H1 (cell line): ENCODE data around the gene INHBC. TPM values are rescaled to one million over a fixed set of nuclear protein-coding genes. Genes with fewer than 3 reads are reported as not detected.

Experiments used
- CTCF ChIA-PET: fragments of 300-600 bp; sonication (Branson Sonifier 250); formaldehyde crosslinking; loops from one replicate; lab custom pipeline; 2021; ENCODE audit not compliant: partially characterized antibody; lab: Charles Lee
- POLR2A ChIA-PET: fragments of 300-600 bp; sonication (Branson Sonifier 250); formaldehyde crosslinking; loops from one replicate; lab custom pipeline; 2021; ENCODE audit warnings: inconsistent platforms; ENCODE audit not compliant: partially characterized antibody; lab: Charles Lee
- DNase-seq, 2 experiments: peaks; one replicate each; pipeline versions ENCODE4 v3.0.0 to v3.0.0-alpha.2; 2010 to 2022; ENCODE audit warnings: low spot score in 2 of 2, low read depth in 1 of 2, mixed read lengths in 1 of 2
- FAIRE-seq: peaks from 2 replicates; lab custom pipeline; 2011; peaks lifted over from hg19 to GRCh38; lab: Jason Lieb, UNC
- H2AFZ ChIP-seq: 2 replicates; pipeline ENCODE4 v1.8.1; 2012; ENCODE audit warnings: low read length, inconsistent platforms
- H2AK5ac ChIP-seq: 2 replicates; pipeline ENCODE4 v1.6.1; 2013; ENCODE audit warnings: low read depth, low read length
- H2BK120ac ChIP-seq: replicated peaks from 2 replicates; pipeline ENCODE3; 2013; ENCODE audit warnings: low read depth, low read length, inconsistent platforms
- H2BK12ac ChIP-seq: 2 replicates; pipeline ENCODE4 v1.6.1; 2013; ENCODE audit warnings: low read depth, low read length
- H2BK15ac ChIP-seq: 2 replicates; pipeline ENCODE4 v1.6.1; 2013; ENCODE audit warnings: low read length
- H2BK20ac ChIP-seq: 2 replicates; pipeline ENCODE4 v1.6.1; 2013; ENCODE audit warnings: low read length
- H2BK5ac ChIP-seq: 2 replicates; pipeline ENCODE4 v1.6.1; 2013; ENCODE audit warnings: low read depth, low read length
- H3K14ac ChIP-seq: 2 replicates; pipeline ENCODE4 v1.6.1; 2013; ENCODE audit warnings: inconsistent platforms; ENCODE audit not compliant: insufficient read length
- H3K18ac ChIP-seq: 2 replicates; pipeline ENCODE4 v1.6.1; 2013; ENCODE audit warnings: low read length; ENCODE audit errors: extremely low read depth
- H3K23ac ChIP-seq: 2 replicates; pipeline ENCODE4 v1.6.1; 2013; ENCODE audit warnings: inconsistent platforms; ENCODE audit not compliant: insufficient read length
- H3K23me2 ChIP-seq: 2 replicates; pipeline ENCODE4 v1.6.1; 2013; ENCODE audit warnings: low read depth, low read length
- H3K27ac ChIP-seq: 2 replicates; pipeline ENCODE4 v1.6.1; 2011; ENCODE audit warnings: low read depth, low read length, inconsistent platforms
- H3K27me3 ChIP-seq, 4 experiments: replicated peaks in 1 of 4; 1 replicate in 1 of 4; 2 replicates in 3 of 4; pipeline versions ENCODE4 v1.6.1 to v1.8.1; 2011 to 2013; ENCODE audit warnings: low read length in 3 of 4, mild to moderate bottlenecking in 3 of 4, inconsistent platforms in 2 of 4, mixed read lengths in 2 of 4, moderate library complexity in 1 of 4; ENCODE audit not compliant: control insufficient read depth in 3 of 4, insufficient read depth in 3 of 4; ENCODE audit errors: extremely low read depth in 1 of 4
- H3K36me3 ChIP-seq, 4 experiments: 2 replicates each; pipeline versions ENCODE4 v1.6.1 to v1.8.1; 2011 to 2013; ENCODE audit warnings: mild to moderate bottlenecking in 4 of 4, low read length in 3 of 4, moderate library complexity in 2 of 4, control low read depth in 1 of 4, inconsistent platforms in 1 of 4; ENCODE audit not compliant: insufficient read depth in 4 of 4, control insufficient read depth in 2 of 4
- H3K4ac ChIP-seq: replicated peaks from 2 replicates; pipeline ENCODE3; 2013; ENCODE audit warnings: low read length, low read depth, mixed read lengths, inconsistent platforms; ENCODE audit not compliant: insufficient read length
- H3K4me1 ChIP-seq, 4 experiments: replicated peaks in 1 of 4; 1 replicate in 1 of 4; 2 replicates in 3 of 4; pipeline versions ENCODE4 v1.6.1 to v1.8.1; 2011 to 2013; ENCODE audit warnings: low read length in 3 of 4, inconsistent platforms in 2 of 4, mixed read lengths in 1 of 4; ENCODE audit not compliant: insufficient read depth in 4 of 4, control insufficient read depth in 3 of 4
- H3K4me2 ChIP-seq, 2 experiments: 2 replicates each; pipeline versions ENCODE4 v1.6.1 to v1.8.1; 2011 to 2013; ENCODE audit warnings: low read depth in 2 of 2, low read length in 2 of 2, control low read depth in 1 of 2, inconsistent platforms in 1 of 2, mild to moderate bottlenecking in 1 of 2; ENCODE audit not compliant: insufficient read depth in 1 of 2
- H3K4me3 ChIP-seq, 4 experiments: fragments of 200-600, 300-600 bp in 1 of 4; sonication (generic), shearing (Covaris generic), sonication (Bioruptor Twin) in 1 of 4; 2 replicates each; pipeline versions ENCODE4 v1.5.1 to v1.8.1; 2011 to 2016; ENCODE audit warnings: low read length in 4 of 4, low read depth in 3 of 4, control low read depth in 2 of 4, inconsistent platforms in 2 of 4, mild to moderate bottlenecking in 2 of 4, mixed read lengths in 1 of 4, moderate library complexity in 1 of 4; ENCODE audit not compliant: insufficient read depth in 2 of 4; ENCODE audit errors: extremely low read depth in 1 of 4
- H3K56ac ChIP-seq: replicated peaks from 2 replicates; pipeline ENCODE3; 2013; ENCODE audit warnings: low read depth, mild to moderate bottlenecking, mixed read lengths, low read length, inconsistent platforms; ENCODE audit not compliant: insufficient read length
- H3K79me1 ChIP-seq: 2 replicates; pipeline ENCODE4 v1.6.1; 2013; ENCODE audit warnings: low read depth, low read length, control low read depth
- H3K79me2 ChIP-seq, 2 experiments: 2 replicates each; pipeline versions ENCODE4 v1.6.1 to v1.8.1; 2012 to 2013; ENCODE audit warnings: low read length in 2 of 2, mild to moderate bottlenecking in 2 of 2, inconsistent platforms in 1 of 2; ENCODE audit not compliant: insufficient read depth in 2 of 2, control insufficient read depth in 1 of 2
- H3K9ac ChIP-seq, 4 experiments: replicated peaks in 1 of 4; 1 replicate in 1 of 4; 2 replicates in 3 of 4; pipeline versions ENCODE4 v1.6.1 to v1.8.1; 2011 to 2013; ENCODE audit warnings: low read depth in 3 of 4, low read length in 3 of 4, control low read depth in 2 of 4, mild to moderate bottlenecking in 2 of 4, moderate library complexity in 2 of 4, inconsistent platforms in 1 of 4; ENCODE audit errors: extremely low read depth in 1 of 4
- H3K9me3 ChIP-seq, 2 experiments: 2 replicates each; pipeline versions ENCODE4 v1.6.1 to v1.8.1; 2012 to 2013; ENCODE audit warnings: mild to moderate bottlenecking in 2 of 2, moderate library complexity in 2 of 2, control low read depth in 1 of 2, inconsistent platforms in 1 of 2, low read depth in 1 of 2, low read length in 1 of 2, mixed read lengths in 1 of 2; ENCODE audit not compliant: insufficient read depth in 2 of 2
- H4K20me1 ChIP-seq, 2 experiments: replicated peaks in 1 of 2; 2 replicates each; pipeline versions ENCODE3 to v1.8.1; 2011 to 2013; ENCODE audit warnings: inconsistent platforms in 2 of 2, low read length in 2 of 2, mild to moderate bottlenecking in 1 of 2; ENCODE audit not compliant: insufficient read depth in 2 of 2, control insufficient read depth in 1 of 2
- H4K5ac ChIP-seq: 2 replicates; pipeline ENCODE4 v1.6.1; 2013; ENCODE audit warnings: low read length, low read depth, mixed read lengths, inconsistent platforms; ENCODE audit not compliant: insufficient read length
- H4K8ac ChIP-seq: 2 replicates; pipeline ENCODE4 v1.8.0; 2013; ENCODE audit warnings: mild to moderate bottlenecking, moderate library complexity, low read length, inconsistent platforms; ENCODE audit not compliant: insufficient read depth; ENCODE audit errors: extremely low read depth
- H4K91ac ChIP-seq: replicated peaks from 2 replicates; pipeline ENCODE3; 2013; ENCODE audit warnings: low read length, mixed read lengths, inconsistent platforms; ENCODE audit not compliant: insufficient read length
- ATF3 ChIP-seq: IDR thresholded peaks from 2 replicates; pipeline ENCODE4 v1.6.1; 2011; ENCODE audit warnings: low read depth, mild to moderate bottlenecking, low read length; ENCODE audit not compliant: insufficient read depth
- CTCF ChIP-seq, 3 experiments: IDR thresholded peaks; 1 replicate in 2 of 3; 2 replicates in 1 of 3; pipeline versions ENCODE4 v1.5.1 to v1.6.1; 2011; ENCODE audit warnings: low read length in 3 of 3, mild to moderate bottlenecking in 3 of 3, inconsistent platforms in 2 of 3, low read depth in 1 of 3, moderate library complexity in 1 of 3; ENCODE audit not compliant: insufficient read depth in 1 of 3; ENCODE audit errors: control extremely low read depth in 1 of 3
- EZH2 ChIP-seq: fragments of 200-600 bp; sonication (generic); IDR thresholded peaks from 2 replicates; pipeline ENCODE4 v1.7.1; 2012; ENCODE audit warnings: low read depth, mild to moderate bottlenecking, moderate library complexity, low read length, inconsistent platforms; ENCODE audit not compliant: severe bottlenecking
- JUN ChIP-seq: IDR thresholded peaks from 2 replicates; pipeline ENCODE4 v1.6.1; 2011; ENCODE audit warnings: low read depth, mild to moderate bottlenecking, improper control_type of control experiment, low read length
- JUND ChIP-seq: IDR thresholded peaks from 2 replicates; pipeline ENCODE4 v1.6.1; 2011; ENCODE audit warnings: mild to moderate bottlenecking, improper control_type of control experiment, low read length
- MAX ChIP-seq: IDR thresholded peaks from 2 replicates; pipeline ENCODE4 v1.6.1; 2012; ENCODE audit warnings: inconsistent platforms
- POLR2AphosphoS5 ChIP-seq: IDR thresholded peaks from 2 replicates; pipeline ENCODE4 v1.6.1; 2011; ENCODE audit warnings: low read depth, low read length
- TAF1 ChIP-seq: IDR thresholded peaks from 2 replicates; pipeline ENCODE4 v1.6.1; 2011; ENCODE audit warnings: mild to moderate bottlenecking, low read depth, low read length
- ZNF274 ChIP-seq: IDR thresholded peaks from 2 replicates; pipeline ENCODE4 v1.7.0; 2012; ENCODE audit warnings: low read length, borderline replicate concordance; ENCODE audit errors: extremely low read depth
- WGBS, 2 experiments: shearing (Covaris generic) in 1 of 2; methylation state at CpG; one replicate each; pipeline versions ENCODE4 v1.1.6 to v1.1.7; 2013 to 2015; ENCODE audit warnings: low lambda C conversion rate in 2 of 2, mixed read lengths in 2 of 2, inconsistent platforms in 1 of 2, low coverage in 1 of 2, missing lambda C conversion rate in 1 of 2; ENCODE audit not compliant: insufficient replicate concordance in 2 of 2, insufficient coverage in 1 of 2, insufficient read length in 1 of 2; ENCODE audit errors: extremely low coverage in 1 of 2, missing lambda C conversion rate in 1 of 2; 5-methylcytosine and 5-hydroxymethylcytosine counted together
- polyA plus RNA-seq, 7 experiments: library from polyadenylated mRNA; depleted of rRNA in 3 of 7; stranded (reverse) in 5 of 7; unstranded in 2 of 7; fragments of >200 nt in 5 of 7; fragments of 200-250 nt in 2 of 7; gene quantifications; 1 replicate in 5 of 7; 2 replicates in 1 of 7; 4 replicates in 1 of 7; pipeline versions ENCODE4 v1.2.1 to v1.2.3, GENCODE V29; 2011 to 2013; ENCODE audit warnings: missing spikeins in 2 of 7, mixed read lengths in 2 of 7
- total RNA-seq: library from RNA; stranded (reverse); fragmentation: NEBNext Ultra II Directional; extraction: Animal tissue kit (Norgen Biotek cat#: 25700); gene quantifications from 2 replicates; pipeline ENCODE4 v1.2.1, GENCODE V29; 2021

The INHBC gene
- total and polyA plus RNA-seq, 2 of the 8 experiments (the other 6 are each of a cell fraction or from before 2014, with no cell fraction given), result 0.15 TPM; not detected in 1

DNA sequence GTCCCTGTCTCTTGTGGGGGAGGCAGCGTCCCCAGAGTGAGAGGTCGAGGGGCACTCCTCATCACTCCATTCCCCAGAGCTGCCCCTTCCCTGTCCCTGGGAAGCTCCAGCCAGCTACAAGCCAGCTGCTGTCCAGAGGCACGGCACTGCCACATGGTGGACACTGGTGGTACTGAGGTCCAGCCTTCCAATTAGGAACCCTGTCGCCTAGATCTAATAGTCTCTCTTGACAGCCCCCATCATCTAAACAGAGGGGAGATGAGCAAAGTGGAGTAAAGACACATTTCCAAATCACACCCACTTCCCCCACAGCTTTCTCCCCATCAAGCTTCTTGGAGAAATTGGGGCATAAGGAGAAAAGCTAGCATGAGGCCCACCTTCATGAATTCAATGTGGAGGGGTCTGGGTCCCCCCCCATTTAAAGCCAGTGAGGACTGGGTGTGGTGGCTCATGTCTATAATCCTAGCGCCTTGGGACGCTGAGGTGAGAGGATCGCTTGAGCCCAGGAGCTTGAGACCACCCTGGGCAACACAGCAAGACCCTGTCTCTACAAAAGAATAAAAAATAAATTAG is 18.4 kb downstream of the INHBC start:
- no peaks in the 10 kb centered on the region for H3K27me3 ChIP-seq
- H4K91ac ChIP-seq, result no peak overlapping the region
- 0 out of 2 replicates have a peak overlapping the region, but pooled peaks have one; percentile 35 for H4K8ac ChIP-seq
- ChIA-PET CTCF (interaction anchor here (0.8 to 18.5 kb wide), 57 partner anchors 8 to 1324 kb away, joined by 3 to 478 read pairs (median 7); partner anchors contain the start of genes ARHGAP9, INHBC, MARS1 and SHMT2), POLR2A (interaction anchor here (0.6 to 11.2 kb wide), 21 partner anchors 8 to 229 kb away, joined by 3 to 168 read pairs (median 4); partner anchors contain the start of genes INHBC, R3HDM2, SHMT2 and STAC3)
- H4K5ac ChIP-seq, result no peak overlapping the region
- 39% methylated on average over 7 of the region's 7 CpGs; no CpG with 5 or more reads in 1 of the 2 experiments for WGBS, 2 experiments
- no peak overlapping the region for H2BK5ac ChIP-seq
- H3K4me1 ChIP-seq, result peaks cover 0 to 28% (median 19%) of the 10 kb centered on the region in 4 experiments; a peak in 6 of 7 replicates
- H3K4ac ChIP-seq, result no peak overlapping the region
- no peak overlapping the region for H2BK120ac ChIP-seq
- H2BK20ac ChIP-seq, result no peak overlapping the region
- peaks cover 9% of the 10 kb centered on the region for H3K23me2 ChIP-seq
- H2BK12ac ChIP-seq, result peak overlapping the region; percentile 64; the same call in 1 of the 2 replicates
- H3K9ac ChIP-seq, result no peak overlapping the region
- DNase-seq (peak in 1 of 2 experiments; percentile 94), FAIRE-seq (peak; percentile 58)
- no peaks in the 10 kb centered on the region for H3K79me1 ChIP-seq
- no peak overlapping the region; the same call in 1 of the 2 replicates for H2BK15ac ChIP-seq
- no peak overlapping the region for H3K4me3 ChIP-seq
- H3K9me3 ChIP-seq, result no peaks in the 10 kb centered on the region
- no peaks in the 10 kb centered on the region for H4K20me1 ChIP-seq
- H3K14ac ChIP-seq, result no peak overlapping the region
- no peak overlapping the region for H3K18ac ChIP-seq
- peaks cover 0 to 13% of the 10 kb centered on the region in 2 experiments; a peak in 1 of 4 replicates for H3K79me2 ChIP-seq
- no peak overlapping the region for H2AK5ac ChIP-seq
- no peak overlapping the region for H3K27ac ChIP-seq
- peaks cover 0 to 4% (median 0%) of the 10 kb centered on the region in 4 experiments; a peak in 1 of 8 replicates for H3K36me3 ChIP-seq
- no peak overlapping the region for H2AFZ ChIP-seq
- no peak overlapping the region for H3K23ac ChIP-seq
- H3K56ac ChIP-seq, result no peak overlapping the region
- H3K4me2 ChIP-seq, result no peak overlapping the region
- no peak for TF ChIP-seq EZH2
- TF ChIP-seq MAX, result no peak
- no peak for TF ChIP-seq ZNF274
- peak in 2 of 3 experiments; percentile 97 to 99; a peak in 3 of 4 replicates for TF ChIP-seq CTCF (IDR thresholded peaks at IDR 0.05; ENCODE audit: control extremely low read depth in 1 of 3, insufficient read depth in 1 of 3, low read depth in 1 of 3, low read length in 3 of 3)
- no peak for TF ChIP-seq TAF1
- no peak for TF ChIP-seq ATF3
- no peak for TF ChIP-seq POLR2AphosphoS5
- TF ChIP-seq JUND, result no peak
- no peak for TF ChIP-seq JUN
